ENCODE measurements around the gene CHD6. TPM values are rescaled to one million over a fixed set of nuclear protein-coding genes. Genes with fewer than 3 reads are reported as not detected.

The CHD6 gene
- total and polyA plus RNA-seq, 8 donors, result 27.7 to 68.6 (median 52.4) TPM

- no peaks in the 10 kb centered on the region for H3K4me1 ChIP-seq
- intact Hi-C loops (cut with DNase I), result no loop called here
- no peaks in the 10 kb centered on the region for H3K36me3 ChIP-seq
- no peak for TF ChIP-seq CTCF (IDR thresholded peaks at IDR 0.05)
- H3K9me3 ChIP-seq, result peaks cover 0 to 53% of the 10 kb centered on the region in 2 donors
- no peak overlapping the region for H3K27ac ChIP-seq
- DNase-seq, result no peak
- no peaks in the 10 kb centered on the region for H3K27me3 ChIP-seq
- H3K4me3 ChIP-seq, result no peak overlapping the region
- ATAC-seq, result no peak
Observed at GRCh38 chr20:41601742-41602141, 16.4 kb downstream of the CHD6 start.

- DNase-seq (no peak), ATAC-seq (no peak)
- Histone ChIP-seq H3K4me1 (no peaks in the 10 kb centered on the region), H3K4me3 (no peak overlapping the region), H3K9me3 (peaks cover 0 to 60% of the 10 kb centered on the region in 2 donors), H3K36me3 (no peaks in the 10 kb centered on the region), H3K27ac (no peak overlapping the region), H3K27me3 (no peaks in the 10 kb centered on the region)
- TF ChIP-seq CTCF (IDR thresholded peaks at IDR 0.05), result no peak
- intact Hi-C loops (cut with DNase I), result no loop called here
Observed at GRCh38 chr20:41600926-41601631, 17.1 kb downstream of the CHD6 start.

DNA sequence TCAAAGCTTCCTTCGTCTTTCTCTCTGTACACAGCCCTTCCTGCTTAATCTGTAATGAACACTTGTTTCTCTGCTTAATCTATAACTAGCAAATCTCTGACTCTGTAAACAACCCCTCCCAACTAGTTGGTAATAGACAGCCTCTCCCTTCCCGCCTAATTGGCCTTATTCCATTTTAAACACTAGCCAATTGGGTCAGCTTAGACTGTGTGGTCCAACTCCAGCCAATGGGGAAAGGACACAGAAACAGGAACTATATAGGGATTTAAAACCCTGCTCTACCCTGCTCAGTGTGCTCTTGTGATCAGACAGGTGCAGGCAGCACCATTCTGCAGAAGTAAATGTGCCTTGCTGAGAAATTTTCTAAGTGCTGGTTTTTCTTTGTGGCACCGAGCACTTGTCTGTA, 18.5 kb downstream of the CHD6 start:
- ATAC-seq, result no peak
- Histone ChIP-seq H3K27me3 (no peaks in the 10 kb centered on the region), H3K36me3 (peaks cover 0 to 6% of the 10 kb centered on the region in 2 donors), H3K9me3 (peaks cover 0 to 74% of the 10 kb centered on the region in 2 donors), H3K4me3 (no peak overlapping the region), H3K4me1 (no peaks in the 10 kb centered on the region), H3K27ac (no peak overlapping the region)
- no peak for TF ChIP-seq CTCF (IDR thresholded peaks at IDR 0.05)
- no peak for DNase-seq
- intact Hi-C loops (cut with DNase I), result no loop called here

- intact Hi-C loops (cut with DNase I), result no loop called here
- no peaks in the 10 kb centered on the region for H3K27me3 ChIP-seq
- ATAC-seq, result no peak
- peaks cover under 1 to 81% of the 10 kb centered on the region in 2 donors for H3K9me3 ChIP-seq
- no peaks in the 10 kb centered on the region for H3K4me1 ChIP-seq
- H3K4me3 ChIP-seq, result no peak overlapping the region
- DNase-seq, result no peak
- no peak for TF ChIP-seq CTCF (IDR thresholded peaks at IDR 0.05)
- no peak overlapping the region for H3K27ac ChIP-seq
- peaks cover 0 to 8% of the 10 kb centered on the region in 2 donors for H3K36me3 ChIP-seq
Observed at GRCh38 chr20:41598719-41599118, 19.5 kb downstream of the CHD6 start.

DNA sequence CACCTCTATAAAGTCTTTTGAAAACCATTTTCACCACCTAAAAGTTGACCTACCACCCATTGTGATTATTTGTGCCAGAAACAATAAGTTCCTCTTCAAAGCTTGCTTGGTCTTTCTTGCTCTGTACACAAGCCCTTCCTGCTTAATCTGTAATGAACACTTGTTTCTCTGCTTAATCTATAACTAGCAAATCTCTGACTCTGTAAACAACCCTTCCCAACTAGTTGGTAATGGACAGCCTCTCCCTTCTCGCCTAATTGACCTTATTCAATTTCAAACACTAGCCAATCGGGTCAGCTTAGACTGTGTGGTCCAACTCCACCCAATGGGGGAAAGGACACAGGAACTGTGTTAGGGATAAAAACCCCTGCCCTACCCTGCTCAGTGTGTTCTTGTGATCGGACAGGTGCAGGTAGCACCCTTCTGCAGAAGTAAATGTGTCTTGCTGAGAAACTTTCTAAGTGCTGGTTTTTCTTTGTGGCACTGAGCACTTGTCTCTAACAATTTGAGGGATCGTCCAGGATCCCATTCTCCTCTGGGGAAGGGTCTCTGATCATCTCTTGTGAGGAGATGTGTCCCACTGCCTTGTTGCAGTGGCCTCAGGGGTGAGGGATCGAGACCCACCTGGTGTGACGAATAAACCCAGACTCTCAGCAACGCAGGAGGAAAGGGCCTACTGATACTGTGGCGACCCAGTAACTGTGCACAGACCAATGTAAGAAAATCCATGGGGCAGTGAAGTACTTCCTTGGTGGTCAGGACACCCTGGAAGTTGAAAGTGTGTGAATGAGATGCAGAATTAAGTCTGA, 23.5 kb downstream of the CHD6 start:
- no peak for ATAC-seq
- Histone ChIP-seq H3K9me3 (peaks cover 3 to 59% of the 10 kb centered on the region in 2 donors), H3K27ac (no peak overlapping the region), H3K4me1 (peaks cover 0 to 5% of the 10 kb centered on the region in 2 donors), H3K36me3 (peaks cover 0 to 8% of the 10 kb centered on the region in 2 donors), H3K4me3 (no peak overlapping the region), H3K27me3 (no peaks in the 10 kb centered on the region)
- intact Hi-C loops (cut with DNase I), result no loop called here
- no peak for TF ChIP-seq CTCF (IDR thresholded peaks at IDR 0.05)
- DNase-seq, result no peak
